GM23338 (cell line): ENCODE data around the gene DNAJC1. TPM values are rescaled to one million over a fixed set of nuclear protein-coding genes. Genes with fewer than 3 reads are reported as not detected.

Experiments
- ATAC-seq: fragments of 200-7000 bp; cut with Tn5 transposase; 3 replicates; pipeline ENCODE4 v1.9.1; 2020
- DNase-seq: peaks from one replicate; pipeline ENCODE4 v3.0.0-alpha.2; 2015; ENCODE audit warnings: low spot score
- H2AFZ ChIP-seq: fragments of 200-600 bp; sonication (generic); 2 replicates; pipeline ENCODE4 v1.8.0; 2016; ENCODE audit warnings: antibody characterized with exemption, mild to moderate bottlenecking, moderate library complexity
- H3F3A ChIP-seq: fragments of 200-600 bp; sonication (generic); replicated peaks from 2 replicates; pipeline ENCODE4 v1.8.0; 2017; ENCODE audit warnings: antibody characterized with exemption, mixed run types, low read depth
- H3K27ac ChIP-seq: fragments of 200-600 bp; sonication (generic); 2 replicates; pipeline ENCODE4 v1.6.1; 2016; ENCODE audit warnings: low read depth
- H3K27me3 ChIP-seq: fragments of 200-600 bp; sonication (generic); 2 replicates; pipeline ENCODE4 v1.8.0; 2016; ENCODE audit warnings: mild to moderate bottlenecking, mixed run types, moderate library complexity; ENCODE audit not compliant: insufficient read depth
- H3K36me3 ChIP-seq: fragments of 200-600 bp; sonication (generic); 2 replicates; pipeline ENCODE4 v1.8.0; 2016; ENCODE audit warnings: mild to moderate bottlenecking; ENCODE audit not compliant: insufficient read depth
- H3K4me1 ChIP-seq: fragments of 200-600 bp; sonication (generic); 2 replicates; pipeline ENCODE4 v1.8.0; 2016; ENCODE audit warnings: mild to moderate bottlenecking, moderate library complexity; ENCODE audit not compliant: insufficient read depth
- H3K4me2 ChIP-seq: fragments of 200-600 bp; sonication (generic); 2 replicates; pipeline ENCODE4 v1.7.1; 2017; ENCODE audit warnings: mixed run types
- H3K4me3 ChIP-seq: fragments of 200-600 bp; sonication (generic); 2 replicates; pipeline ENCODE4 v1.6.1; 2016; ENCODE audit warnings: mixed run types
- H3K79me2 ChIP-seq: fragments of 200-600 bp; sonication (generic); replicated peaks from 2 replicates; pipeline ENCODE4 v1.8.0; 2017; ENCODE audit warnings: mild to moderate bottlenecking; ENCODE audit not compliant: insufficient read depth
- H3K9me2 ChIP-seq: fragments of 200-600 bp; sonication (generic); 2 replicates; pipeline ENCODE4 v1.8.0; 2017; ENCODE audit not compliant: insufficient read depth
- H4K20me1 ChIP-seq: fragments of 200-600 bp; sonication (generic); replicated peaks from 2 replicates; pipeline ENCODE4 v1.8.0; 2017; ENCODE audit warnings: mild to moderate bottlenecking; ENCODE audit not compliant: insufficient read depth
- H3K27ac Mint-ChIP-seq: 2 replicates; pipeline ENCODE4 v1.8.0; 2020; ENCODE audit warnings: inconsistent platforms, mild to moderate bottlenecking, moderate library complexity, mixed read lengths
- H3K27me3 Mint-ChIP-seq: 3 replicates; pipeline ENCODE4 v1.8.0; 2022; ENCODE audit warnings: low read depth, mild to moderate bottlenecking, moderate library complexity, mixed read lengths, inconsistent platforms; ENCODE audit not compliant: insufficient read depth, poor library complexity
- H3K36me3 Mint-ChIP-seq: 3 replicates; pipeline ENCODE4 v1.8.0; 2021; ENCODE audit warnings: low read depth, mild to moderate bottlenecking, inconsistent platforms, moderate library complexity, mixed read lengths
- H3K4me1 Mint-ChIP-seq: 3 replicates; pipeline ENCODE4 v1.8.0; 2020; ENCODE audit warnings: mild to moderate bottlenecking, inconsistent platforms, mixed read lengths
- H3K4me3 Mint-ChIP-seq: 3 replicates; pipeline ENCODE4 v1.8.0; 2021; ENCODE audit warnings: moderate library complexity, mild to moderate bottlenecking, inconsistent platforms, mixed read lengths
- H3K9me3 Mint-ChIP-seq: 3 replicates; pipeline ENCODE4 v1.8.0; 2020; ENCODE audit warnings: moderate library complexity, mild to moderate bottlenecking, inconsistent platforms, mixed read lengths
- CREB1 ChIP-seq: fragments of 250-450 bp; sonication (Bioruptor Pico); IDR thresholded peaks from 2 replicates; pipeline ENCODE4 v1.5.0; 2020; ENCODE audit warnings: low read depth, mild to moderate bottlenecking, moderate library complexity
- EZH2 ChIP-seq: fragments of 200-600 bp; sonication (generic); IDR thresholded peaks from one replicate; pipeline ENCODE4 v1.8.0; 2017; ENCODE audit warnings: antibody characterized with exemption, mild to moderate bottlenecking, low read depth; ENCODE audit not compliant: unreplicated experiment
- EZH2phosphoT487 ChIP-seq: fragments of 200-600 bp; sonication (generic); IDR thresholded peaks from one replicate; pipeline ENCODE4 v1.8.1; 2018; ENCODE audit warnings: antibody characterized with exemption; ENCODE audit not compliant: unreplicated experiment
- JUNB ChIP-seq: IDR thresholded peaks from one replicate; pipeline ENCODE4 v1.6.1; 2016; ENCODE audit warnings: antibody characterized with exemption; ENCODE audit not compliant: unreplicated experiment
- POLR2AphosphoS5 ChIP-seq: IDR thresholded peaks from 2 replicates; pipeline ENCODE4 v1.6.1; 2016; ENCODE audit warnings: antibody characterized with exemption, low read depth
- STAT1 ChIP-seq: IDR thresholded peaks from one replicate; pipeline ENCODE4 v1.6.1; 2016; ENCODE audit warnings: antibody characterized with exemption; ENCODE audit not compliant: unreplicated experiment
- ZNF331 ChIP-seq: fragments of 250-450 bp; sonication (Bioruptor Pico); IDR thresholded peaks from 2 replicates; pipeline ENCODE4 v1.5.0; 2020; ENCODE audit warnings: low read depth, mild to moderate bottlenecking, moderate library complexity
- polyA plus RNA-seq: library from polyadenylated mRNA; unstranded; fragments of >200 nt; fragmentation: Nextera tagmentation; extraction: Ambion mirVana; gene quantifications from 2 replicates; pipeline ENCODE4 v1.2.1, GENCODE V29; 2016
- total RNA-seq: library from RNA; depleted of rRNA; stranded (reverse); fragments of >200 nt; shearing (Covaris generic); gene quantifications from 2 replicates; pipeline ENCODE4 v1.2.3, GENCODE V29; 2014
- TF ChIP-seq, protein P1 (sequence below): fragments of 250-450 bp; sonication (Bioruptor Pico); IDR thresholded peaks from 2 replicates; pipeline ENCODE4 v1.5.0; 2020; ENCODE audit warnings: mild to moderate bottlenecking, moderate library complexity
- TF ChIP-seq, protein P2 (sequence below): IDR thresholded peaks from 2 replicates; pipeline ENCODE4 v1.6.1; 2016; ENCODE audit warnings: antibody characterized with exemption
- TF ChIP-seq, protein P3 (sequence below), 2 experiments: fragments of 200-600 bp in 1 of 2; sonication (generic) in 1 of 2; conservative IDR thresholded peaks; 2 replicates each; pipeline versions ENCODE4 v1.5.1 to v1.6.1; 2016 to 2017; ENCODE audit warnings: antibody characterized with exemption in 2 of 2, low read depth in 2 of 2, mild to moderate bottlenecking in 2 of 2, moderate library complexity in 1 of 2

Gene DNAJC1
- total and polyA plus RNA-seq, 2 experiments from 2014 or later: 38.6 to 45.3 TPM

DNA sequence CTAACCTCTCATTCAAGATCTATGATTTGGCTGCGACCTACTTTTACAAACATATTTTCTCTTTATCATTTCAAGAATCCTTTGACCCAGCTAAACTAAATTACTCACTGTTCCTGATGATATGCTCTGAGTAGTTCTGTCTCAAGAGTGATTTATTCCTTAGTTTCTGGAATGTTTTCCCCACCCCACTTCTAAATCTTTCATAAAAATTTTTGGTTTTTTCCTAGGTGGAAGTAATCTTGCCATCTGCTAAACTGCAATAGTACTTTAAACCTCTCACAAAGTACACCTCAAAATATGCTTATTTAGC, 170.8 kb downstream of the DNAJC1 start:
- no peaks in the 10 kb centered on the region for H3K4me1 Mint-ChIP-seq
- no peak overlapping the region for H3K4me3 ChIP-seq
- H3K27me3 Mint-ChIP-seq: peaks cover 6% of the 10 kb centered on the region
- H3K4me3 Mint-ChIP-seq: no peak overlapping the region
- no peak overlapping the region for H3K27ac ChIP-seq
- no peak overlapping the region for H3K4me2 ChIP-seq
- H3K9me2 ChIP-seq: no peaks in the 10 kb centered on the region
- H3K36me3 Mint-ChIP-seq: peaks cover 84% of the 10 kb centered on the region
- H3F3A ChIP-seq: no peaks in the 10 kb centered on the region
- H3K36me3 ChIP-seq: peaks cover 31% of the 10 kb centered on the region
- no peaks in the 10 kb centered on the region for H4K20me1 ChIP-seq
- TF ChIP-seq ZNF331 (CRISPR knock-in tag) (no peak), POLR2AphosphoS5 (no peak), EZH2 (no peak), EZH2phosphoT487 (no peak), STAT1 (no peak), JUNB (no peak), CREB1 (CRISPR knock-in tag) (no peak)
- TF ChIP-seq, protein P1, sequence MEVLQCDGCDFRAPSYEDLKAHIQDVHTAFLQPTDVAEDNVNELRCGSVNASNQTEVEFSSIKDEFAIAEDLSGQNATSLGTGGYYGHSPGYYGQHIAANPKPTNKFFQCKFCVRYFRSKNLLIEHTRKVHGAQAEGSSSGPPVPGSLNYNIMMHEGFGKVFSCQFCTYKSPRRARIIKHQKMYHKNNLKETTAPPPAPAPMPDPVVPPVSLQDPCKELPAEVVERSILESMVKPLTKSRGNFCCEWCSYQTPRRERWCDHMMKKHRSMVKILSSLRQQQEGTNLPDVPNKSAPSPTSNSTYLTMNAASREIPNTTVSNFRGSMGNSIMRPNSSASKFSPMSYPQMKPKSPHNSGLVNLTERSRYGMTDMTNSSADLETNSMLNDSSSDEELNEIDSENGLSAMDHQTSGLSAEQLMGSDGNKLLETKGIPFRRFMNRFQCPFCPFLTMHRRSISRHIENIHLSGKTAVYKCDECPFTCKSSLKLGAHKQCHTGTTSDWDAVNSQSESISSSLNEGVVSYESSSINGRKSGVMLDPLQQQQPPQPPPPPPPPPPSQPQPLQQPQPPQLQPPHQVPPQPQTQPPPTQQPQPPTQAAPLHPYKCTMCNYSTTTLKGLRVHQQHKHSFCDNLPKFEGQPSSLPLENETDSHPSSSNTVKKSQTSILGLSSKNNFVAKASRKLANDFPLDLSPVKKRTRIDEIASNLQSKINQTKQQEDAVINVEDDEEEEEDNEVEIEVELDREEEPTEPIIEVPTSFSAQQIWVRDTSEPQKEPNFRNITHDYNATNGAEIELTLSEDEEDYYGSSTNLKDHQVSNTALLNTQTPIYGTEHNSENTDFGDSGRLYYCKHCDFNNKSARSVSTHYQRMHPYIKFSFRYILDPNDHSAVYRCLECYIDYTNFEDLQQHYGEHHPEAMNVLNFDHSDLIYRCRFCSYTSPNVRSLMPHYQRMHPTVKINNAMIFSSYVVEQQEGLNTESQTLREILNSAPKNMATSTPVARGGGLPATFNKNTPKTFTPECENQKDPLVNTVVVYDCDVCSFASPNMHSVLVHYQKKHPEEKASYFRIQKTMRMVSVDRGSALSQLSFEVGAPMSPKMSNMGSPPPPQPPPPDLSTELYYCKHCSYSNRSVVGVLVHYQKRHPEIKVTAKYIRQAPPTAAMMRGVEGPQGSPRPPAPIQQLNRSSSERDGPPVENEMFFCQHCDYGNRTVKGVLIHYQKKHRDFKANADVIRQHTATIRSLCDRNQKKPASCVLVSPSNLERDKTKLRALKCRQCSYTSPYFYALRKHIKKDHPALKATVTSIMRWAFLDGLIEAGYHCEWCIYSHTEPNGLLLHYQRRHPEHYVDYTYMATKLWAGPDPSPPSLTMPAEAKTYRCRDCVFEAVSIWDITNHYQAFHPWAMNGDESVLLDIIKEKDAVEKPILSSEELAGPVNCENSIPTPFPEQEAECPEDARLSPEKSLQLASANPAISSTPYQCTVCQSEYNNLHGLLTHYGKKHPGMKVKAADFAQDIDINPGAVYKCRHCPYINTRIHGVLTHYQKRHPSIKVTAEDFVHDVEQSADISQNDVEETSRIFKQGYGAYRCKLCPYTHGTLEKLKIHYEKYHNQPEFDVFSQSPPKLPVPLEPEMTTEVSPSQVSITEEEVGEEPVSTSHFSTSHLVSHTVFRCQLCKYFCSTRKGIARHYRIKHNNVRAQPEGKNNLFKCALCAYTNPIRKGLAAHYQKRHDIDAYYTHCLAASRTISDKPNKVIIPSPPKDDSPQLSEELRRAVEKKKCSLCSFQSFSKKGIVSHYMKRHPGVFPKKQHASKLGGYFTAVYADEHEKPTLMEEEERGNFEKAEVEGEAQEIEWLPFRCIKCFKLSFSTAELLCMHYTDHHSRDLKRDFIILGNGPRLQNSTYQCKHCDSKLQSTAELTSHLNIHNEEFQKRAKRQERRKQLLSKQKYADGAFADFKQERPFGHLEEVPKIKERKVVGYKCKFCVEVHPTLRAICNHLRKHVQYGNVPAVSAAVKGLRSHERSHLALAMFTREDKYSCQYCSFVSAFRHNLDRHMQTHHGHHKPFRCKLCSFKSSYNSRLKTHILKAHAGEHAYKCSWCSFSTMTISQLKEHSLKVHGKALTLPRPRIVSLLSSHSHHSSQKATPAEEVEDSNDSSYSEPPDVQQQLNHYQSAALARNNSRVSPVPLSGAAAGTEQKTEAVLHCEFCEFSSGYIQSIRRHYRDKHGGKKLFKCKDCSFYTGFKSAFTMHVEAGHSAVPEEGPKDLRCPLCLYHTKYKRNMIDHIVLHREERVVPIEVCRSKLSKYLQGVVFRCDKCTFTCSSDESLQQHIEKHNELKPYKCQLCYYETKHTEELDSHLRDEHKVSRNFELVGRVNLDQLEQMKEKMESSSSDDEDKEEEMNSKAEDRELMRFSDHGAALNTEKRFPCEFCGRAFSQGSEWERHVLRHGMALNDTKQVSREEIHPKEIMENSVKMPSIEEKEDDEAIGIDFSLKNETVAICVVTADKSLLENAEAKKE: no peak
- TF ChIP-seq, protein P2, sequence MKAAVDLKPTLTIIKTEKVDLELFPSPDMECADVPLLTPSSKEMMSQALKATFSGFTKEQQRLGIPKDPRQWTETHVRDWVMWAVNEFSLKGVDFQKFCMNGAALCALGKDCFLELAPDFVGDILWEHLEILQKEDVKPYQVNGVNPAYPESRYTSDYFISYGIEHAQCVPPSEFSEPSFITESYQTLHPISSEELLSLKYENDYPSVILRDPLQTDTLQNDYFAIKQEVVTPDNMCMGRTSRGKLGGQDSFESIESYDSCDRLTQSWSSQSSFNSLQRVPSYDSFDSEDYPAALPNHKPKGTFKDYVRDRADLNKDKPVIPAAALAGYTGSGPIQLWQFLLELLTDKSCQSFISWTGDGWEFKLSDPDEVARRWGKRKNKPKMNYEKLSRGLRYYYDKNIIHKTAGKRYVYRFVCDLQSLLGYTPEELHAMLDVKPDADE: no peak
- TF ChIP-seq, protein P3, sequence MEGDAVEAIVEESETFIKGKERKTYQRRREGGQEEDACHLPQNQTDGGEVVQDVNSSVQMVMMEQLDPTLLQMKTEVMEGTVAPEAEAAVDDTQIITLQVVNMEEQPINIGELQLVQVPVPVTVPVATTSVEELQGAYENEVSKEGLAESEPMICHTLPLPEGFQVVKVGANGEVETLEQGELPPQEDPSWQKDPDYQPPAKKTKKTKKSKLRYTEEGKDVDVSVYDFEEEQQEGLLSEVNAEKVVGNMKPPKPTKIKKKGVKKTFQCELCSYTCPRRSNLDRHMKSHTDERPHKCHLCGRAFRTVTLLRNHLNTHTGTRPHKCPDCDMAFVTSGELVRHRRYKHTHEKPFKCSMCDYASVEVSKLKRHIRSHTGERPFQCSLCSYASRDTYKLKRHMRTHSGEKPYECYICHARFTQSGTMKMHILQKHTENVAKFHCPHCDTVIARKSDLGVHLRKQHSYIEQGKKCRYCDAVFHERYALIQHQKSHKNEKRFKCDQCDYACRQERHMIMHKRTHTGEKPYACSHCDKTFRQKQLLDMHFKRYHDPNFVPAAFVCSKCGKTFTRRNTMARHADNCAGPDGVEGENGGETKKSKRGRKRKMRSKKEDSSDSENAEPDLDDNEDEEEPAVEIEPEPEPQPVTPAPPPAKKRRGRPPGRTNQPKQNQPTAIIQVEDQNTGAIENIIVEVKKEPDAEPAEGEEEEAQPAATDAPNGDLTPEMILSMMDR (conservative IDR thresholded peaks at IDR 0.05; ENCODE audit: low read depth in 2 of 2): no peak
- no peak overlapping the region for H2AFZ ChIP-seq
- peaks cover 91% of the 10 kb centered on the region for H3K9me3 Mint-ChIP-seq
- H3K4me1 ChIP-seq: no peaks in the 10 kb centered on the region
- no peak overlapping the region for H3K27ac Mint-ChIP-seq
- DNase-seq (no peak), ATAC-seq (no peak)
- no peaks in the 10 kb centered on the region for H3K79me2 ChIP-seq
- H3K27me3 ChIP-seq: no peaks in the 10 kb centered on the region
